Colonic mucosa (tissue), 4 donors: Measurements from ENCODE around the gene CFL1. TPM values are rescaled to one million over a fixed set of nuclear protein-coding genes. Genes with fewer than 3 reads are reported as not detected.

Source experiments
- DNase-seq: peaks from one replicate; pipeline ENCODE4 v3.0.0-alpha.2; 2020
- H3K27ac ChIP-seq: fragments of 200-600 bp; one replicate; pipeline ENCODE4 v1.8.0; 2021
- H3K27me3 ChIP-seq: fragments of 200-600 bp; one replicate; pipeline ENCODE4 v1.8.0; 2021
- H3K36me3 ChIP-seq: fragments of 200-600 bp; one replicate; pipeline ENCODE4 v1.8.0; 2021
- H3K4me1 ChIP-seq: fragments of 200-600 bp; one replicate; pipeline ENCODE4 v1.8.0; 2021; ENCODE audit warnings: mild to moderate bottlenecking
- H3K4me3 ChIP-seq: fragments of 200-600 bp; one replicate; pipeline ENCODE4 v1.8.0; 2021
- H3K9ac ChIP-seq, 2 donors: one replicate each; pipeline ENCODE4 v1.7.0; 2013; ENCODE audit warnings: control low read depth in 2 of 2, low read depth in 2 of 2, low read length in 2 of 2
- H3K9me3 ChIP-seq: fragments of 200-600 bp; one replicate; pipeline ENCODE4 v1.8.0; 2021
- CTCF ChIP-seq: fragments of 200-600 bp; IDR thresholded peaks from one replicate; pipeline ENCODE4 v1.8.0; 2022; ENCODE audit warnings: antibody characterized with exemption, mild to moderate bottlenecking
- intact Hi-C: fragments of 100-400 bp; cut with DNase I; formaldehyde crosslinking; loops from one replicate; pipeline ENCODE4 v1.14.1; 2022
- total RNA-seq, 2 donors: library from RNA; stranded (reverse); fragmentation: NEBNext Ultra II Directional in 1 of 2; extraction: Animal tissue kit (Norgen Biotek cat#: 25700) in 1 of 2; gene quantifications; one replicate each; pipeline ENCODE4 v1.2.1, GENCODE V29; 2021
- donor health status: healthy.
- donor health status: DM: no; HTN: no; CAD: no.
- donor health status: DM: no; HTN: no; CAD: no.

The CFL1 gene
- total RNA-seq, result 1,000 to 10,000 TPM; 1,832 to 1,932 TPM

GRCh38 chr11:65857853-65858680 is at the start of gene CFL1:
TSS of gene CFL1 (minus strand) at chr11:65858180. CDS start at chr11:65858099, 81 bp downstream.
- Histone ChIP-seq H3K4me1 (peaks cover 35% of the 10 kb centered on the region), H3K9me3 (no peaks in the 10 kb centered on the region), H3K4me3 (peak within 1 kb of the TSS; percentile 92), H3K9ac (peak within 1 kb of the TSS; percentile 82 to 98), H3K27me3 (no peaks in the 10 kb centered on the region), H3K36me3 (peaks cover 18% of the 10 kb centered on the region), H3K27ac (peak within 1 kb of the TSS; percentile 100)
- peak; percentile 98 for DNase-seq
- no peak for TF ChIP-seq CTCF
- intact Hi-C loops, result no loop called here

GRCh38 chr11:65906602-65907001 is 48.6 kb upstream of the CFL1 start:
- no peaks in the 10 kb centered on the region for H3K36me3 ChIP-seq
- peaks cover 2% of the 10 kb centered on the region for H3K4me1 ChIP-seq
- TF ChIP-seq CTCF, result no peak
- no peak overlapping the region for H3K27ac ChIP-seq
- H3K9me3 ChIP-seq, result no peaks in the 10 kb centered on the region
- no peak overlapping the region for H3K9ac ChIP-seq
- H3K27me3 ChIP-seq, result no peaks in the 10 kb centered on the region
- intact Hi-C loops, result no loop called here
- DNase-seq, result no peak
- H3K4me3 ChIP-seq, result no peak overlapping the region

GRCh38 chr11:65903715-65904114 is 45.7 kb upstream of the CFL1 start:
- Histone ChIP-seq H3K4me1 (peaks cover 9% of the 10 kb centered on the region), H3K4me3 (no peak overlapping the region), H3K36me3 (no peaks in the 10 kb centered on the region), H3K27ac (no peak overlapping the region), H3K9me3 (no peaks in the 10 kb centered on the region), H3K9ac (no peak overlapping the region), H3K27me3 (no peaks in the 10 kb centered on the region)
- intact Hi-C loops, result no loop called here
- DNase-seq, result no peak
- TF ChIP-seq CTCF, result no peak

GRCh38 chr11:65903068-65903481 is 45.1 kb upstream of the CFL1 start:
- H3K4me3 ChIP-seq, result no peak overlapping the region
- peaks cover 9% of the 10 kb centered on the region for H3K4me1 ChIP-seq
- H3K9ac ChIP-seq, result no peak overlapping the region
- TF ChIP-seq CTCF, result no peak
- H3K27me3 ChIP-seq, result no peaks in the 10 kb centered on the region
- H3K27ac ChIP-seq, result no peak overlapping the region
- H3K36me3 ChIP-seq, result no peaks in the 10 kb centered on the region
- no peaks in the 10 kb centered on the region for H3K9me3 ChIP-seq
- intact Hi-C loops, result no loop called here
- DNase-seq, result no peak

GRCh38 chr11:65900899-65901180 is 42.9 kb upstream of the CFL1 start:
- H3K27me3 ChIP-seq, result no peaks in the 10 kb centered on the region
- H3K36me3 ChIP-seq, result no peaks in the 10 kb centered on the region
- intact Hi-C loops, result no loop called here
- no peak for DNase-seq
- no peaks in the 10 kb centered on the region for H3K9me3 ChIP-seq
- no peak for TF ChIP-seq CTCF
- H3K9ac ChIP-seq, result no peak overlapping the region
- H3K4me1 ChIP-seq, result peaks cover 9% of the 10 kb centered on the region
- peak overlapping the region; percentile 53 for H3K4me3 ChIP-seq
- peak overlapping the region; percentile 32 for H3K27ac ChIP-seq
